ENCODE data around the gene C1QTNF8.

Gene C1QTNF8

DNA sequence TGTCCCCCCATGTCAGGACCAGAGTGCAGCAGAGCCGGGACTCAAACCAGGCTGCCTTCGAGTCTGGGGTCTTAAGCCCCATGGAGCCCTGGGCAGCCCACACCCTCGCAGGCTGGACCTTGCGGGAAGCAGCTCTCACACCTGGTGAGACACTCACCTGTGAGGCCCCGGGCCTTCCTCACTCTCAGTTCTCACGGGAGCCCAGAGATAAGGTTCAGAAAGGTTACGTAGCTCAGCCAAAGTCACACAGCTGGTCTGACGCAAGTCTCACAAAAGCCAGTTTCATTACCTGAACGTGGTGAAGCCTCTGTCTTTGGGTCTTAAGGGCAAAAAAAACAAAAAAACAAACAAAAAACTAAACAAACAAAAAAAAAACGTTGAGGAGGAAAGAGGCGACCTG lies 56.3 kb downstream of the C1QTNF8 start:
- no peak for DNase-seq

DNA sequence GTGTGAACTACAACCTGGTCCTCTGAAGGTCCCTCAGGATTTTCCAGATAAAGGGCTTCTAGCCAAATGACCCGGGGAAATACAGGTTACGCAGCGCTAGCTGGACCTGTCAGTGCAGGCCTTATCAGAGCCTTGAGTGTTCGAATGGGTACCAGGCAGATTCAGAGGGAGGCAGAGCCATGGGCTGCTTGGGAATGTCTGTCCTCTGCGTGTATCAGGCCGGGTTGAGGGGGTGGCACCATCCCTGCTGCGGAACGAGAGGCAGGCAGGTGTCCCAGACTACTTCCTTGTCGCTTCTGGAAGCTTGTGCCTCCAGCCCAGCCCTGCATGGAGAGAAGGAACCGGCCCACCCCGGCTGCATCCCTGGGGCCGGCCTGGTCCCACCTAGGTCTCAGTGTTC lies 57.1 kb downstream of the C1QTNF8 start:
- no peak for DNase-seq

Data from stimulated activated CD4-positive, alpha-beta T cell treated with anti-CD3 and anti-CD28 coated beads, Interleukin-2, amount 100 ng/mL, for 48 hours (primary cell).